Superior temporal gyrus (tissue), 1 donor: ENCODE results near the gene MDH1B.
A peak's percentile ranks its signal among the peaks of the same experiment; 100 is the strongest.
"Not testable (repeated sequence)": the region's sequence is repeated elsewhere in the genome, so short reads cannot be mapped to it uniquely, and the experiment has no call there.

ENCODE experiments used
- DNase-seq: peaks from one replicate; pipeline ENCODE4 v3.0.0-alpha.2; 2016; ENCODE audit errors: extremely low spot score

The MDH1B gene

GRCh38 chr2:206766057-206766930 is 1.2 kb upstream of the MDH1B start:
- DNase-seq: no peak

- DNase-seq: no peak
Measured at GRCh38 chr2:206764673-206765241, 371 bp downstream of the MDH1B start.

- DNase-seq: no peak
Measured at GRCh38 chr2:206756816-206757215, 8.3 kb downstream of the MDH1B start.

- no peak for DNase-seq
Measured at GRCh38 chr2:206740800-206741199, 24.3 kb downstream of the MDH1B start.

GRCh38 chr2:206739271-206739670 is 25.9 kb downstream of the MDH1B start:
- DNase-seq: no peak

- DNase-seq: no peak
Measured at GRCh38 chr2:206736935-206737334, 28.2 kb downstream of the MDH1B start.

- DNase-seq: no peak
Measured at GRCh38 chr2:206733341-206733740, 31.8 kb downstream of the MDH1B start.

- DNase-seq: peak; percentile 69
Measured at GRCh38 chr2:206728277-206729199, 36.6 kb downstream of the MDH1B start.

GRCh38 chr2:206727287-206727686 is 37.8 kb downstream of the MDH1B start:
- DNase-seq: no peak

- DNase-seq: no peak
Measured at GRCh38 chr2:206723288-206723687, 41.8 kb downstream of the MDH1B start.

GRCh38 chr2:206721256-206721920 is 43.7 kb downstream of the MDH1B start:
- no peak for DNase-seq

GRCh38 chr2:206718296-206718695 is 46.8 kb downstream of the MDH1B start, which contains the start of gene DYTN:
Gene DYTN (minus strand): TSS chr2:206718396. CDS start chr2:206718279, 117 bp downstream.
- DNase-seq: no peak

GRCh38 chr2:206716623-206717022 is 48.5 kb downstream of the MDH1B start:
- DNase-seq: no peak

- DNase-seq: not testable (repeated sequence)
Measured at GRCh38 chr2:206715183-206715582, 49.9 kb downstream of the MDH1B start.

GRCh38 chr2:206713746-206714145 is 51.4 kb downstream of the MDH1B start:
- no peak for DNase-seq

GRCh38 chr2:206708286-206708685 is 56.8 kb downstream of the MDH1B start:
- no peak for DNase-seq

GRCh38 chr2:206707164-206707701 is 57.9 kb downstream of the MDH1B start:
- no peak for DNase-seq

GRCh38 chr2:206701952-206702605 is 63.0 kb downstream of the MDH1B start:
- no peak for DNase-seq

- no peak for DNase-seq
Measured at GRCh38 chr2:206700156-206700555, 65.0 kb downstream of the MDH1B start.

GRCh38 chr2:206698811-206699210 is 66.3 kb downstream of the MDH1B start:
- no peak for DNase-seq

GRCh38 chr2:206696910-206697309 is 68.2 kb downstream of the MDH1B start:
- DNase-seq: no peak
